BJ (cell line): ENCODE results near the gene EDC4. TPM values are rescaled to one million over a fixed set of nuclear protein-coding genes. Genes with fewer than 3 reads are reported as not detected.

ENCODE experiments used
- CTCF ChIA-PET: fragments of 350-600 bp; formaldehyde crosslinking; extraction: SDS; loops from one replicate; lab custom pipeline; 2021; ENCODE audit warnings: antibody characterized with exemption, inconsistent platforms; lab: Yijun Ruan, JAX
- POLR2A ChIA-PET: fragments of 300-600 bp; sonication (Branson Sonifier 250); formaldehyde crosslinking; extraction: SDS; loops from one replicate; lab custom pipeline; 2021; ENCODE audit warnings: antibody characterized with exemption; lab: Charles Lee
- DNase-seq: peaks from one replicate; pipeline ENCODE4 v3.0.0-alpha.2; 2011; ENCODE audit warnings: low read depth
- H3K27me3 ChIP-seq: 2 replicates; pipeline ENCODE4 v1.6.0; 2011; ENCODE audit warnings: low read length; ENCODE audit not compliant: control insufficient read depth, insufficient read depth
- H3K36me3 ChIP-seq: 2 replicates; pipeline ENCODE4 v1.5.1; 2011; ENCODE audit warnings: low read length; ENCODE audit not compliant: control insufficient read depth, insufficient read depth
- H3K4me3 ChIP-seq: 2 replicates; pipeline ENCODE4 v1.5.1; 2011; ENCODE audit warnings: low read depth, mild to moderate bottlenecking, control low read depth, low read length
- polyA plus RNA-seq: library from polyadenylated mRNA; depleted of rRNA; stranded (reverse); fragments of >200 nt; gene quantifications from 2 replicates; pipeline ENCODE4 v1.2.3, GENCODE V29; 2011
- TF ChIP-seq, protein P1 (sequence below): IDR thresholded peaks from 2 replicates; pipeline ENCODE4 v1.5.1; 2011; ENCODE audit warnings: low read depth, mild to moderate bottlenecking, control low read depth, inconsistent platforms, low read length, moderate library complexity; ENCODE audit not compliant: insufficient read depth

The EDC4 gene
- polyA plus RNA-seq, 1 experiment, result 27.4 TPM

DNA sequence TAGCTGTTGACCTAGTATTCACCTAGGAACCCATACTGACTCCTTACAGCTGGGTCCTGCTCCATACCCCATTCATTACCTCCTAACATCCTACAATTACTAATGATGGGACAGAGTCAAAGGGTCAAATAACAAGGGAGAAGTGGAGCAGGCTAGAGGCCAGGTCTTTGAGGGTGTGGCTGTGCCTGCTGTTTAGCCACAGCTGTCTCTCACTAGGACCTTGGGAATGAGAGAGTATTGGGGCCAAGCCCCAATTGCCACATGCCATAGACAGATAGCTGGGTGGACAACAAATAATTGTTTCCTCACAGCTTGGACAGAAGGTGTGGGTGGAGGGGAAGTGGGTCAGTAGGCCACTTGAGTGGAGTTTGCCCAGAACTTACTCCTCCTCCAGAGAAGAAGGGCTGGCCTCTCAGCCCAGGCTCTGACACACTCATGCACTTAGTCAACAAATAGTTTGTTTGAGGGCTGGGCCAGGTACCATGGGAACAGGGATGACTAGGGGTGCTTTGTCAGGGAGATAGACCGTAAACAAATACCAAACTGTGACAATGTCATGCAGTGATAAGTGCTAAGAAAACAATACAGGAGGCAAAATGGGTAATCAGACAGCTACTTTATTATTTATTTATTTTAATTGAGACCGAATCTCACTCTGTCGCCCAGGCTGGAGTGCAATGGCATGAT, 15.2 kb upstream of the EDC4 start:
- POLR2A ChIA-PET, result no interaction called here

DNA sequence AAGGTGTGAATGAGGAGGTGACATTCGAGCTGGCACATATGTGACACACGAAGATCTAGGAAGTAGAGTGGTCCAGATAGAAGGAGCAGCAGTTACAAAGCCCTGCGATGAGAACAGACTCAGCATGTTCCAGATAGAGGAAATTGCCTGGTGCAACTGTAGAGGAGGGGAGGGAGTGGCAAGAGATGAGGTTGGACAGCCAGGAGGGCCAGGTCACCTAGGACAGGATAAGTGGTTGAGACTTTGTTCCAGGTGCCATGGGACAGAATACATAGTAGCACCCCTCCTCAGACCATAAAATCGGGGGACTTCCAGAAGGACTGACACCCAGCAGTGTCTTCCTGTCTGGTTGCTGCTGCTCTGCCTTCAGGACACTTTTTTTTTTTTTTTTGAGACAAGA, 14.4 kb upstream of the EDC4 start:
- TF ChIP-seq, protein P1, sequence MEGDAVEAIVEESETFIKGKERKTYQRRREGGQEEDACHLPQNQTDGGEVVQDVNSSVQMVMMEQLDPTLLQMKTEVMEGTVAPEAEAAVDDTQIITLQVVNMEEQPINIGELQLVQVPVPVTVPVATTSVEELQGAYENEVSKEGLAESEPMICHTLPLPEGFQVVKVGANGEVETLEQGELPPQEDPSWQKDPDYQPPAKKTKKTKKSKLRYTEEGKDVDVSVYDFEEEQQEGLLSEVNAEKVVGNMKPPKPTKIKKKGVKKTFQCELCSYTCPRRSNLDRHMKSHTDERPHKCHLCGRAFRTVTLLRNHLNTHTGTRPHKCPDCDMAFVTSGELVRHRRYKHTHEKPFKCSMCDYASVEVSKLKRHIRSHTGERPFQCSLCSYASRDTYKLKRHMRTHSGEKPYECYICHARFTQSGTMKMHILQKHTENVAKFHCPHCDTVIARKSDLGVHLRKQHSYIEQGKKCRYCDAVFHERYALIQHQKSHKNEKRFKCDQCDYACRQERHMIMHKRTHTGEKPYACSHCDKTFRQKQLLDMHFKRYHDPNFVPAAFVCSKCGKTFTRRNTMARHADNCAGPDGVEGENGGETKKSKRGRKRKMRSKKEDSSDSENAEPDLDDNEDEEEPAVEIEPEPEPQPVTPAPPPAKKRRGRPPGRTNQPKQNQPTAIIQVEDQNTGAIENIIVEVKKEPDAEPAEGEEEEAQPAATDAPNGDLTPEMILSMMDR, result no peak
- no peak overlapping the region for H3K4me3 ChIP-seq
- CTCF ChIA-PET, result interaction anchor here (1.2 to 4.8 kb wide), 4 partner anchors 13 to 186 kb away, joined by 3 to 17 read pairs (median 4); partner anchors contain the start of gene NRN1L

More for the DNA sequence above, 15.2 kb upstream of the EDC4 start:
- CTCF ChIA-PET, result interaction anchor here (0.8 to 4.8 kb wide), 7 partner anchors 14 to 336 kb away, joined by 3 to 17 read pairs (median 4); partner anchors contain the start of gene NRN1L
- peaks cover 1% of the 10 kb centered on the region; the same call in 1 of the 2 replicates for H3K36me3 ChIP-seq
- no peaks in the 10 kb centered on the region for H3K27me3 ChIP-seq
- H3K4me3 ChIP-seq, result no peak overlapping the region
- TF ChIP-seq, protein P1, result no peak
- DNase-seq, result peak; percentile 96

DNA sequence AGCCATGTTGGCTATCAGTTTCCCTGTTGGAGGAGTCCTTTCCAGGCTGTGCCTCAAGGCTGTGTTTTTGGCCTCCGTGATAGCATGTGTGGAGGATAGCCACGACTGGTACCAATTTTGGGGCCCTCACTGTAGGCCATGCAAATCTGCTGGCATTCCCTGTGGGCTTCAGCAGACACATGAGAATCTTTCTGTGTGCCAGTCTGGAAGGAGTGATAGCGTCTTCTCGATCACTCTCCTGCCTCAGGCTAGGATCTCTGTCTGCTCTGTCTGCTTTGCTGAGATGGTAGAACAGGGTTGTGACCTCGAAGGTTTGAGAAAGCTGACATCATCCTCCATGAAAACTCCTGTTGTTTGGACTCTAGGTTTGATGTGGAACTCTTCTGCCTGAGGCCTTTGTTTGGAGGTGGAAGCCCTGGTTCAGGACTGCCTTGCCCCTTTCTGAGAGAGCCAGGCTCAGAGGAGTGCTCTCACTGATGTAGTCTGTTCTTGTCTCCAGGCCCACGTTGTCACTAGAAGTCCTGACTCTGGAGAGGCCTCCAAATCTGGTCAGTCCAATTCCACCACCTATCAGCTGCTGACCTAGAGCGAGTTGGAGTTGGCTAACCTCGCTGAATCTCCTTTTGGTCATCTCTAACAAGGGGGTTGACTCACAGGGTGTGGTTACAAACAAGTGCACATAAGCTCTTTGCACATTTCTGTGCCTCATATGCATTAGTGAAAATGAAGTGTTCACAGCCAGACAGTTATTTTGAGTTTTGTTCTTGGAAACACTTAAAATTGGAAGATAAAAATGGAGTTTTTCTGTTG, 12.1 kb upstream of the EDC4 start:
- POLR2A ChIA-PET, result no interaction called here
- no peak for DNase-seq
- TF ChIP-seq, protein P1, result no peak
- CTCF ChIA-PET, result interaction anchor here (1.0 to 2.3 kb wide), 6 partner anchors 9 to 190 kb away, joined by 3 to 8 read pairs (median 4); no protein-coding TSS in a partner anchor
- Histone ChIP-seq H3K27me3 (no peaks in the 10 kb centered on the region), H3K36me3 (peaks cover 4% of the 10 kb centered on the region), H3K4me3 (no peak overlapping the region)

More for the DNA sequence above, 14.4 kb upstream of the EDC4 start:
- POLR2A ChIA-PET, result no interaction called here
- Histone ChIP-seq H3K36me3 (peaks cover 1% of the 10 kb centered on the region; the same call in 1 of the 2 replicates), H3K27me3 (no peaks in the 10 kb centered on the region)
- no peak for DNase-seq

DNA sequence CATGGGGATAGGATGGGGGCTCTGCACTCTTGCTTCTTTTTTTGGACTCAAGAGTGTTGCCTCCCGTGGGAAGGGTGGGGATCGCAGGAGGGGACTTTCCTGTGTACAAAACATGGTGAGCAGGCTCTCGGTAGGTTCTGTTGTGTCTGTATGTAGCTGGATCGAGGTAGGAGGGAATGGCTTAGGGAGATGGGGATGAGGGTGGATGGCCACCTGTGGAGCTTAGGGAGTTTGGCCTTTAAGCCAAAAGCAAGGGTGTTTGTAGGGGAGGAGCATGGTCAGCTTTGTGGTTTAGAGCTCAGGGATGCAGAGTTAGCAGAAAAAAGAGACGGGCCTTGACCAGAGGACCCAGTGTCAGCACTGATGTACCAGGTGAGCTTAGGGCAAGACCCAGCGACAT, 11.0 kb upstream of the EDC4 start:
- TF ChIP-seq, protein P1, result no peak
- CTCF ChIA-PET, result interaction anchor here (1.1 to 3.0 kb wide), 5 partner anchors 8 to 189 kb away, joined by 3 to 23 read pairs (median 5); no protein-coding TSS in a partner anchor
- no peak overlapping the region for H3K4me3 ChIP-seq
- H3K36me3 ChIP-seq, result peaks cover 5% of the 10 kb centered on the region
- H3K27me3 ChIP-seq, result no peaks in the 10 kb centered on the region
- DNase-seq, result no peak
- POLR2A ChIA-PET, result no interaction called here
